Measurements from ENCODE around the gene LRRC4C. TPM values are rescaled to one million over a fixed set of nuclear protein-coding genes. Genes with fewer than 3 reads are reported as not detected.

The LRRC4C gene
- total RNA-seq, 1 experiment from 2014 or later = not detected

DNA sequence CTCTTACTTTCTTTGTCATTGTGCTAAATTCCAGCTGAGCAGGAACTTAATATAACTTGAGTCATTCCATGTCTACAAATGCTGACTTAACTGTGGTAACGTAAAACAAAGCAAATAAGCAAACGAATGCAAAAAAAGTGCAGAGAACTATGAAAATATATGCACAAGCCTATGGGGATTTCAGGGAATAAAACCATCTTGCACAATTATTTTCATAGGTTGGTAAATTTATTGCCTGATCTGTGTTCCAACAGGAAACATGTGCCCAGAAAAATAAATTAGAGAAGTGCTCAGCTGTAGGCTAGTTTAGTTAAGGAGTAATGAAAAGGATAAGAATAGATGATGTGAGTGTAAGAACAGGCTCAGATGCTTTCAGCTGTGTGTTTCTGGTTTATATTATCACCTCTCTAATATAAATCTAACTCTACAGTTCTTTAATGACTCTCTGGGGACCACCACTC, 1169.3 kb downstream of the LRRC4C start:
- no peak overlapping the region for H3K27ac Mint-ChIP-seq (ENCODE audit: low read depth, unreplicated experiment)
- peaks cover 9% of the 10 kb centered on the region for H3K4me1 Mint-ChIP-seq (ENCODE audit: insufficient read depth, unreplicated experiment)
- no peaks in the 10 kb centered on the region for H3K27me3 Mint-ChIP-seq (ENCODE audit: insufficient read depth, unreplicated experiment)
- intact Hi-C loops (cut with micrococcal nuclease) = loop anchor here (5.0 kb wide), 1 partner anchor 913 kb away; no protein-coding TSS in a partner anchor
- H3K4me3 Mint-ChIP-seq (ENCODE audit: unreplicated experiment) = no peak overlapping the region
- H3K36me3 Mint-ChIP-seq (ENCODE audit: insufficient read depth, unreplicated experiment) = no peaks in the 10 kb centered on the region
- H3K9me3 Mint-ChIP-seq (ENCODE audit: unreplicated experiment) = no peaks in the 10 kb centered on the region
- CTCF ChIA-PET = interaction anchor here (1.3 to 1.5 kb wide), 2 partner anchors 16 to 914 kb away, joined by 3 to 6 read pairs; no protein-coding TSS in a partner anchor
- TF ChIP-seq, protein P1, sequence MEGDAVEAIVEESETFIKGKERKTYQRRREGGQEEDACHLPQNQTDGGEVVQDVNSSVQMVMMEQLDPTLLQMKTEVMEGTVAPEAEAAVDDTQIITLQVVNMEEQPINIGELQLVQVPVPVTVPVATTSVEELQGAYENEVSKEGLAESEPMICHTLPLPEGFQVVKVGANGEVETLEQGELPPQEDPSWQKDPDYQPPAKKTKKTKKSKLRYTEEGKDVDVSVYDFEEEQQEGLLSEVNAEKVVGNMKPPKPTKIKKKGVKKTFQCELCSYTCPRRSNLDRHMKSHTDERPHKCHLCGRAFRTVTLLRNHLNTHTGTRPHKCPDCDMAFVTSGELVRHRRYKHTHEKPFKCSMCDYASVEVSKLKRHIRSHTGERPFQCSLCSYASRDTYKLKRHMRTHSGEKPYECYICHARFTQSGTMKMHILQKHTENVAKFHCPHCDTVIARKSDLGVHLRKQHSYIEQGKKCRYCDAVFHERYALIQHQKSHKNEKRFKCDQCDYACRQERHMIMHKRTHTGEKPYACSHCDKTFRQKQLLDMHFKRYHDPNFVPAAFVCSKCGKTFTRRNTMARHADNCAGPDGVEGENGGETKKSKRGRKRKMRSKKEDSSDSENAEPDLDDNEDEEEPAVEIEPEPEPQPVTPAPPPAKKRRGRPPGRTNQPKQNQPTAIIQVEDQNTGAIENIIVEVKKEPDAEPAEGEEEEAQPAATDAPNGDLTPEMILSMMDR (IDR thresholded peaks at IDR 0.05; ENCODE audit: unreplicated experiment) = no peak
- no peak for DNase-seq (ENCODE audit: unreplicated experiment)
- no TSS peak for BruUV-seq (replicated peaks)
- POLR2A ChIA-PET = no interaction called here

DNA sequence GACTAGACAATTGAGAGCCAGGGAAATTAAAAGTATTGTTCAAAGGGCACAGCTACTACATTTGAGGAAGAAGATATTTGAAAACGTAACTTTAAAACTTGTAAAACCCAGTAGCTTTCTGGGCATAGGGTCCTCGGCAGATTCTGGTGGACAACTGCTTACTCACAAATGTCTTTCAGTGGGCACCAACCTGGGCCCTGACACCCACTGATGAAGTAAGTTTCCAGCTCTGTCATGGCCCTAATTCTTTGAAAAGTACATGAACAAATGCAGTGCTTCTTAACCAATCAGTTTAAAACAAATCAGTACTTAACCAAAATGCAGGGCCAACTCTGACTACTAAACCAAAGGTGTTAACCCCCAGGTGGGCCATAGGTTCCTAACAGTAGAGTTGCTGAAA, 1170.1 kb downstream of the LRRC4C start:
- TF ChIP-seq, protein P1 (IDR thresholded peaks at IDR 0.05; ENCODE audit: unreplicated experiment) = no peak
- Mint-ChIP-seq H3K9me3 (ENCODE audit: unreplicated experiment) (no peaks in the 10 kb centered on the region), H3K27ac (ENCODE audit: low read depth, unreplicated experiment) (no peak overlapping the region), H3K4me1 (ENCODE audit: insufficient read depth, unreplicated experiment) (peaks cover 9% of the 10 kb centered on the region), H3K27me3 (ENCODE audit: insufficient read depth, unreplicated experiment) (no peaks in the 10 kb centered on the region), H3K36me3 (ENCODE audit: insufficient read depth, unreplicated experiment) (no peaks in the 10 kb centered on the region), H3K4me3 (ENCODE audit: unreplicated experiment) (no peak overlapping the region)
- no peak for DNase-seq (ENCODE audit: unreplicated experiment)
- BruUV-seq (replicated peaks) = no TSS peak
- intact Hi-C loops (cut with micrococcal nuclease) = no loop called here
- ChIA-PET CTCF (no interaction called here), POLR2A (no interaction called here)

DNA sequence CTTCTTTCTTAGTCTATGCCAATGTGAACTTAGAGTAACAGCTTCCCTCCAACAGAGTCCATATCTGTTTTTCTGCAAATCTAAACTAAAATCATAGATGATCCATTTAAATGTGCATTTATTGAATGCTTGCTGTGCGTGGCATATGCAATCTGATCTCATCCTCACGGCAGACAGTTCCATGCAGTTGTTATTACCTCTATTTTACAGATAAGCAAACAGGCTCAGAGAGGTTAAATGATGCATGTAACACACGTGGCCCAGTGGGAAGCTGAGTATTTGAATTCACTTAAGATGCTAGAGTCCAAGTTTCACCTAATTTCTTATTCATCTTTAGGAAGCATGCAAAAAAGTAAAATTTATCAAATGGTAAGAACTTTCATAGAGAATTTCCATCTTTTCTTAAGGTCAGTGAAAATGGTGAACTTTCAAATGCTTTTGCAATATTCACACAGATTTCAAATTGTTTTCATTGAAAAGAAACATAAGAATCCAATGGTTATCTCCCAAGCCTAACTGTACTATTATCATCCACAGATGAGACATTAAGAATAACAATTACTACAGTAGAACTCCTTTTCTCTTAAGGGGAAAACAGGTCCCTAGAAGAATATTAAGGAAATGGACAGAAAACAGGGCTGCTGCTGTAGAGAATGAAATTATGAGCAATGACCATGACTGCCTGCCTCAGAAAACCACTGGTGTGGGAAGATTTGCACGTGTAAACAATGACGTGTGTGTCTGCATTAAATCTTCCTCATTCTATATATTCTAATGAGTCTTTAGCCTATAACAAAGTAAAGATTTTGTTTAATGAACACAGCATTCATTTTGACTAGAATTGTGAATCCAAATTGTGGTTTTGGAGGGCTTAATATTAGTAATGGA, 1171.3 kb downstream of the LRRC4C start:
- intact Hi-C loops (cut with micrococcal nuclease) = no loop called here
- H3K9me3 Mint-ChIP-seq (ENCODE audit: unreplicated experiment) = no peaks in the 10 kb centered on the region
- DNase-seq (ENCODE audit: unreplicated experiment) = no peak
- TF ChIP-seq, protein P1 (IDR thresholded peaks at IDR 0.05; ENCODE audit: unreplicated experiment) = no peak
- no peaks in the 10 kb centered on the region for H3K36me3 Mint-ChIP-seq (ENCODE audit: insufficient read depth, unreplicated experiment)
- no peak overlapping the region for H3K27ac Mint-ChIP-seq (ENCODE audit: low read depth, unreplicated experiment)
- CTCF ChIA-PET = no interaction called here
- H3K4me1 Mint-ChIP-seq (ENCODE audit: insufficient read depth, unreplicated experiment) = no peaks in the 10 kb centered on the region
- no TSS peak for BruUV-seq (replicated peaks)
- no peak overlapping the region for H3K4me3 Mint-ChIP-seq (ENCODE audit: unreplicated experiment)
- POLR2A ChIA-PET = no interaction called here
- no peaks in the 10 kb centered on the region for H3K27me3 Mint-ChIP-seq (ENCODE audit: insufficient read depth, unreplicated experiment)

DNA sequence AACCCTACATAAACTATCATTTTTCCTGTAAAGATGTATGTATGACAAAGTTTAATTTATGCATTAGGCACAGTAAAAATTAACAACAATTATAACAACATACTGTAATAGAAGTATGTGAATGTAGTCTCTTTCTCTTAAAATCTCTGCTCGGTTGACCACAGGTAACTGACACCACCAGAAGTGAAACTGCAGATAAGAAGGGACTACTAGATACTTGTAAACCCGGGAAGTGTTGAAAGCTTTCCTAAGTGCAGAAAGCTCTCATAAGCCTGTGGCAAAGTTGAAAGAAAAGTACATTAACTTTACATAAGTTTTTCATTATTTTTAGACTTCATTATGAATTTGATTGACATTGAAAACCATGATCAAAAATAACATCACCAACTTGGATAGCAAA, 1173.3 kb downstream of the LRRC4C start:
- Mint-ChIP-seq H3K27ac (ENCODE audit: low read depth, unreplicated experiment) (no peak overlapping the region), H3K9me3 (ENCODE audit: unreplicated experiment) (no peaks in the 10 kb centered on the region), H3K4me3 (ENCODE audit: unreplicated experiment) (no peak overlapping the region), H3K27me3 (ENCODE audit: insufficient read depth, unreplicated experiment) (no peaks in the 10 kb centered on the region), H3K4me1 (ENCODE audit: insufficient read depth, unreplicated experiment) (peaks cover 2% of the 10 kb centered on the region), H3K36me3 (ENCODE audit: insufficient read depth, unreplicated experiment) (no peaks in the 10 kb centered on the region)
- no peak for DNase-seq (ENCODE audit: unreplicated experiment)
- POLR2A ChIA-PET = no interaction called here
- TF ChIP-seq, protein P1 (IDR thresholded peaks at IDR 0.05; ENCODE audit: unreplicated experiment) = no peak
- CTCF ChIA-PET = no interaction called here
- no TSS peak for BruUV-seq (replicated peaks)
- intact Hi-C loops (cut with micrococcal nuclease) = no loop called here

Measured in MCF 10A (cell line).